ENCODE data around the gene PAGE1. TPM values are rescaled to one million over a fixed set of nuclear protein-coding genes. Genes with fewer than 3 reads are reported as not detected.

PAGE1 gene
- total and polyA plus RNA-seq, 3 donors from 2014 or later, result 11.9 to 28.5 (median 17.4) TPM

DNA sequence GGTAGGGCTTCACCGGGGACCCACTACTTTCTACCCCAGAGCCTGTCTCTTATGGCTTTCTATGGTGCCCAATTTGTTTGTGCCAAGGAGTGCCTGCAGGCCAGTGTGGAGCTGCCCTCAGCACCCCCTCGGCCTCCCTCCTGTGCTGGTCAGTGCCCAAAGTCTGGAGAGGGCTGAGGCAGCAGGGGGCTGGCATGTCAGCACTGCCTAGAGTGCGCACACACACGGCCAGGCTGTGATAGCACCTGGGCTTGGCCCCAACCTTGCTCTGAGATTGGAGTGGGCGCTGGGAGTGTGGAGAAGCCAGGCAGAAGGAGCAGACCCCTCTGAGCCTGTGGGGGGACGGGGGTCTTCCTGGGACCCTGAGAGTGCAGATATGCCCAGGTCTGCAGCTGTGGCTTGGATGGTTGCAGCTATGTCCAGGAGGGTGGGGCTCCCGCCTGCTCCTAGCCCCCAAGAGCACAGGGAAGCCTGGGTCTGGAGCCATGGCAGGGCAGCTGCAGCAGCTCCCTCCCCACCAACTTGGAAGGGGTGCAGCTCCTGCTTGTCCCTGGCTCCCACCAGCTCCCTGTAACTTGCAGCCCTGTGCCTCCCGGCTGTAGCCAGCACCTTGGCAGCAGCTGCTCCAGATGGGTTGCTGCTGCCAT is 50.7 kb downstream of the PAGE1 start:
- H3K27me3 ChIP-seq, result no peaks in the 10 kb centered on the region
- DNase-seq, result no peak
- H3K4me3 ChIP-seq, result no peak overlapping the region
- H3K27ac ChIP-seq, result no peak overlapping the region
- no peaks in the 10 kb centered on the region for H3K9me3 ChIP-seq
- TF ChIP-seq, protein P1, sequence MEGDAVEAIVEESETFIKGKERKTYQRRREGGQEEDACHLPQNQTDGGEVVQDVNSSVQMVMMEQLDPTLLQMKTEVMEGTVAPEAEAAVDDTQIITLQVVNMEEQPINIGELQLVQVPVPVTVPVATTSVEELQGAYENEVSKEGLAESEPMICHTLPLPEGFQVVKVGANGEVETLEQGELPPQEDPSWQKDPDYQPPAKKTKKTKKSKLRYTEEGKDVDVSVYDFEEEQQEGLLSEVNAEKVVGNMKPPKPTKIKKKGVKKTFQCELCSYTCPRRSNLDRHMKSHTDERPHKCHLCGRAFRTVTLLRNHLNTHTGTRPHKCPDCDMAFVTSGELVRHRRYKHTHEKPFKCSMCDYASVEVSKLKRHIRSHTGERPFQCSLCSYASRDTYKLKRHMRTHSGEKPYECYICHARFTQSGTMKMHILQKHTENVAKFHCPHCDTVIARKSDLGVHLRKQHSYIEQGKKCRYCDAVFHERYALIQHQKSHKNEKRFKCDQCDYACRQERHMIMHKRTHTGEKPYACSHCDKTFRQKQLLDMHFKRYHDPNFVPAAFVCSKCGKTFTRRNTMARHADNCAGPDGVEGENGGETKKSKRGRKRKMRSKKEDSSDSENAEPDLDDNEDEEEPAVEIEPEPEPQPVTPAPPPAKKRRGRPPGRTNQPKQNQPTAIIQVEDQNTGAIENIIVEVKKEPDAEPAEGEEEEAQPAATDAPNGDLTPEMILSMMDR (IDR thresholded peaks at IDR 0.05), result no peak
- no peak for TF ChIP-seq POLR2A (IDR thresholded peaks at IDR 0.05)
- H3K36me3 ChIP-seq (ENCODE audit: low read depth, missing control alignments), result no peaks in the 10 kb centered on the region
- 91 to 100% methylated on average over 1 to 4 of the region's 8 CpGs for WGBS, 2 donors
- intact Hi-C loops (cut with DNase I; ENCODE audit: low total_unique reads), result no loop called here
- H3K4me1 ChIP-seq, result no peaks in the 10 kb centered on the region

Other genes with a start within 250 kb of the PAGE1 start
- not detected for gene GAGE12C, start 163.8 kb downstream of the PAGE1 start, total RNA-seq
- gene GAGE12C, start 163.8 kb downstream of the PAGE1 start, polyA plus RNA-seq (ENCODE audit: insufficient read depth, low read depth, low replicate concordance), result not detected
- gene GAGE12D, start 154.3 kb downstream of the PAGE1 start, total RNA-seq, result not detected
- gene GAGE12D, start 154.3 kb downstream of the PAGE1 start, polyA plus RNA-seq (ENCODE audit: insufficient read depth, low read depth, low replicate concordance), result not detected
- gene GAGE12E, start 144.7 kb downstream of the PAGE1 start, total RNA-seq, result 1 to 10 TPM in 1 of 2 donors, not detected in 1; 1.2 TPM
- gene GAGE12E, start 144.7 kb downstream of the PAGE1 start, polyA plus RNA-seq (ENCODE audit: insufficient read depth, low read depth, low replicate concordance), result 25.1 TPM
- 1 to 10 TPM; 1.2 to 2.4 TPM for gene GAGE12F, start 135.1 kb downstream of the PAGE1 start, total RNA-seq
- gene GAGE12F, start 135.1 kb downstream of the PAGE1 start, polyA plus RNA-seq (ENCODE audit: insufficient read depth, low read depth, low replicate concordance), result 7.7 TPM
- not detected for gene GAGE12G, start 125.6 kb downstream of the PAGE1 start, total RNA-seq
- not detected for gene GAGE12G, start 125.6 kb downstream of the PAGE1 start, polyA plus RNA-seq (ENCODE audit: insufficient read depth, low read depth, low replicate concordance)
- gene GAGE12H, start 116.0 kb downstream of the PAGE1 start, total RNA-seq, result 1 to 10 TPM in 1 of 2 donors, not detected in 1; 1.1 TPM
- 27.9 TPM for gene GAGE12H, start 116.0 kb downstream of the PAGE1 start, polyA plus RNA-seq (ENCODE audit: insufficient read depth, low read depth, low replicate concordance)
- gene GAGE2A, start 106.5 kb downstream of the PAGE1 start, total RNA-seq, result 10 to 100 TPM in 1 of 2 donors, 1 to 10 TPM in 1; 4.9 to 28.8 TPM
- 54.4 TPM for gene GAGE2A, start 106.5 kb downstream of the PAGE1 start, polyA plus RNA-seq (ENCODE audit: insufficient read depth, low read depth, low replicate concordance)
- gene GAGE1, start 97.0 kb downstream of the PAGE1 start, total RNA-seq, result 10 to 100 TPM; 12.3 to 14.5 TPM
- gene GAGE1, start 97.0 kb downstream of the PAGE1 start, polyA plus RNA-seq (ENCODE audit: insufficient read depth, low read depth, low replicate concordance), result 31.4 TPM
- 1 to 10 TPM in 1 of 2 donors, under 1 TPM in 1; 0.94 to 1.8 TPM for gene PAGE4, start 133.3 kb upstream of the PAGE1 start, total RNA-seq
- 31.7 TPM for gene PAGE4, start 133.3 kb upstream of the PAGE1 start, polyA plus RNA-seq (ENCODE audit: insufficient read depth, low read depth, low replicate concordance)
- 1 to 10 TPM; 2.4 to 4.3 TPM for gene USP27X, start 183.5 kb upstream of the PAGE1 start, total RNA-seq
- gene USP27X, start 183.5 kb upstream of the PAGE1 start, polyA plus RNA-seq (ENCODE audit: insufficient read depth, low read depth, low replicate concordance), result 3.6 TPM
- gene CLCN5, start 226.6 kb upstream of the PAGE1 start, total RNA-seq, result 10 to 100 TPM; 20.5 to 22.1 TPM
- gene CLCN5, start 226.6 kb upstream of the PAGE1 start, polyA plus RNA-seq (ENCODE audit: insufficient read depth, low read depth, low replicate concordance), result 6.8 TPM

All from testis (tissue), 3 donors.